Measurements from ENCODE around the gene TAF9B.
"Not testable (repeated sequence)": the region's sequence is repeated elsewhere in the genome, so short reads cannot be mapped to it uniquely, and the experiment has no call there.

The TAF9B gene

DNA sequence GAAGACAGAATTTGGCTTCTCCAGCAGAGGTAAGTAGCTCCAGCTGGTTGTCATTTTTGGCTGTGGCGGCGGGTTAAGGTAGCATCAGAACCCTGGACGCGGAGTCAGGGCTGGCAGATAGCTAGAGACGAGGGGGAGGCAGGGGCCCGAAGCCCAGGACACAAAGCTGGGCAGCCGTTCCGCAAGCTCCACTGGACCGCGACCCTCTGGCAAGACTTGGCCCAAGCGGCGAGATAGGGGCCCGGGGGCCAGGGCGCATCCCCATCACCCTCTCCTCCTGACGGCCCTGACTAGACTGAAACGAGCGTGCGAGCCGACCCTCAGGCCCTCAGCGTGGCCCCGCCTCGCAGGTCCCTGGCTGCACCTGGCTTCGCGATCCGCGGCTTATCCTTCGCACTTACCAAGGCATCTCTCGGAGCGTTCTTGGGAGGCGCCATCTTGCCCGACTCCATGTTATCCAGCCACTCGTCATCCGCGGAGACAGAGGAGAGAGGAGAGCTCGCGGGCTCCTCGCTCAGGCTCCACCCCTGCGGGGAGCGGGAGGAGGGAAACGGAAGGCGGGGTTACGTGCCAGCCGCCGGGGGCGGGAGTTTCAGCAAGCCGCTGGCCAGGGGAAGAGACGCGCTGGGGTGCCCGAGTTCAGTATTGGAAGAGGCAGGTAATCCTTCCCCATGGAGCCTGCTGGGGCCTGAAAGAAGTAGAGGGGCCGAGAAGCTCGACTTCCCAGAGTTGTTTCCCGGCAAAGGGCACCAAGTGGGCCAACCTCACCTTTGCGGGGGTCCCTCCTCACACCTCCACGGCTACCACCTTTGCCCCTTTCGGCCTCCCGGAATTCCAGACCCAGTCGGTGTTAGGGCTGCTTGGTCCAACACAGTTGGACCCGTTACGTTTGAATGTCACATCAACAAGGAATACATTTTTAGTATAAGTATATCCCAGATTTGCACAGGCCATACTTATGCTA, at the start of gene TAF9B:
Gene TAF9B, minus strand, starts transcription at position 491 of the 964 bp plus-strand sequence. Its CDS starts 39 bp downstream, at position 452.
- DNase-seq = peak; percentile 74

- no peak for DNase-seq
These were observed 43.4 kb upstream of the TAF9B start for GRCh38 chrX:78182881-78183280.

DNA sequence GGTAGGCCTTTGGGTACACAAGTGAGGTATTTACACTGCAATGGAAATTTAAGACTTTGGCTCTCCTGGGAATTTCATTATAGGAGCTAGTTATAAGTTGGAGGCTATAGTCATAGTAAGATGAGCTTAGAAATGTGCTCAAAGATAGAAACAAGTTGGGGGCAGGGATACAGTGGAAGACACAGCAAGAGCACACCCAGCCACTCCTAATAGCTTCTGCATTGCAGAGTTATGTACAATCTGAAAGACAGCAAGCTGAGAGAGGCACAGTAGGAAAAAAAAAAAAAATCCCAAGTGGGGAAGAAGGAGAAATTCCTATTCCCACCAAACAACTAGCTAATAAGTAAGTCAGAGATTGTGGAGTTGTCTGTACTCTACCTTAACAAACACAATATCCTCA, 41.9 kb upstream of the TAF9B start:
- no peak for DNase-seq

- no peak for DNase-seq
These were observed 28.6 kb upstream of the TAF9B start for GRCh38 chrX:78168065-78168464.

DNA sequence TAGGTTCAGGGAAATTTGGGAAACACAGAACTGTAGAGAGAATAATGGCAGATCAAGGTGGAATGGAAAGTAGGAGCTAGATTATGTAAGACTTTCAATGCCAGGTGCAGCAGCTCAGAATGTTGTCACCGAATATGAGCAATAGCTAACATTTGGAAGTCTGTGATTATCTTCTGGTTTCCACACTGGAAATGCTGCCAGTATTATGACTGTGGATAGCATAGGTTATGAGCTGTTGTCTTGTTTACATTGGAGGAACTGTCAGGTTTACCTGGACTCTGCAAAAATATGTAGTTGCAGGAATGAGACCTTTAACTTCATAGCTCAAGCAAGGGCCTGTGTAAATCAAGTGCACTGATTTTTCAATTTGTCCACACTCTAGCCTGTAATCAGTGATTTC, 26.0 kb upstream of the TAF9B start:
- no peak for DNase-seq

- DNase-seq = not testable (repeated sequence)
These were observed 23.7 kb upstream of the TAF9B start for GRCh38 chrX:78163175-78163574.

DNA sequence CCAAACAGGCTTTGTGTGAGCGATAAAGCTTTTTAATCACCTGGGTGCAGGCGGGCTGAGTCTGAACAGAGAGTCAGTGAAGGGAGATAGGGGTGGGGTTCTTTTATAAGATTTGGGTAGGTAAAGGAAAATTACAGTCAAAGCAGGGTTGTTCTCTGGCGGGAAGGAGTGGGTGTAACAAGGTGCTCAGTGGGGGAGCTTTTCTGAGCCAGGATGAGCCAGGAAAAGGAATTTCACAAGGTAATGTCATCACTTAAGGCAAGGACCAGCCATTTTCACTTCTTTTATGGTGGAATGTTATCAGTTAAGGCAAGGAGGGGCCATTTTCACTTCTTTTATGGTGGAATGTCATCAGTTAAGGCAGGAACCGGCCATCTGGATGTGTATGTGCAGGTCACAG, 21.3 kb upstream of the TAF9B start:
- DNase-seq = not testable (repeated sequence)

GRCh38 chrX:78157846-78158245, 18.4 kb upstream of the TAF9B start:
- not testable (repeated sequence) for DNase-seq

- not testable (repeated sequence) for DNase-seq
These were observed 17.9 kb upstream of the TAF9B start for GRCh38 chrX:78157373-78157772.

- DNase-seq = not testable (repeated sequence)
These were observed 7.6 kb upstream of the TAF9B start for GRCh38 chrX:78147002-78147540.

- DNase-seq = no peak
These were observed 756 bp upstream of the TAF9B start for GRCh38 chrX:78140206-78140605.

DNA sequence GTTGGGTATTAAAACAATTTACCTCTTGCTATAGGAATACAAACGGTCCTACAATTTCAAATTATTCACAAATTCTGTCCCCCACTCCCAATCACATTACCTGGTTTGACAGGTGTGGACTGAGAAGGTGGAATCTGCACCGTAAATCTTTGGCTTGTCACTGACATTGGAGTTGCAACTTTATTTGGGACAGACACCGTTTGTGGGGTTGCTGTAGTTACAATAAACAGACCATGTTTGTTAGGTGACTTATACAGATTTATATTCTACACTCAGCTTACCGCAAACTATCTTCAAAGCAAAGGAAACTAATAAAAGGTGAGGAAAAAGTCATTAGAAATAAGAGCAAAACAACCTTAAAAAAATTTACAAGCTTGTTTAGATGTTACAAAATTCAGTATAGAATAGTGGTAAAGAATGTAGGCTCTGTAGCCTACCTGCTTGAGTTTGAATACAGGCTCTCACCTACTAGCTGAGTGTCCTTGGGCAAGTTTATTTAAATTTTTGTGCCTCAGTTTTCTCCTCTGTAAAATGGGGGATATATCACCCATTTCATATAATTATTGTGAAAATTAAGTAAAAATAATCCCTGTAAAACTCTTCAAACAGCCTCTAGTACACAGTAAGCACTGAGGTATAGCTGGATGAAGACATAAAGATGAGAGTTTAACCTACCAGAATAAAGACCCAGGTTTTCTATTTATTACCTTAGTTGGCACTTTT, 6.1 kb downstream of the TAF9B start:
- DNase-seq = no peak

GRCh38 chrX:78131117-78131516, 8.3 kb downstream of the TAF9B start:
- DNase-seq = no peak

DNA sequence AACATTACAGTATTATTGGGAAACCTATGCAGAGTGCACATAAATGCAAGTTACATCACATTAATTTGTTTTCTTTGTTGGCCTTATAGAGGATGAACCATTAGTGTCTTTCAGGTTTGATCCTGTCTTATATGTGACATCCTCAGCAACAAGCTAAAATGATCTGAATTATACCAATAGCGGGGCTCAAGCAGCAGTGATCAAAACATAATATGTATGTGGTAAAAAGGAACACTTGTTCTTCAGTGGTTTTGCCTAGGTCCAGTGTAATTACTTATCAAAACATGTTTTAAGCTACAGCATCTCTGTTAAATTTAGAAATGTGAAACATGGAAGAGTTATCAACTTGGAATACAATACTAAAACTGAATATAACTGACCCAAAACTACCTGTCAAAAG, 9.1 kb downstream of the TAF9B start:
- no peak for DNase-seq

DNA sequence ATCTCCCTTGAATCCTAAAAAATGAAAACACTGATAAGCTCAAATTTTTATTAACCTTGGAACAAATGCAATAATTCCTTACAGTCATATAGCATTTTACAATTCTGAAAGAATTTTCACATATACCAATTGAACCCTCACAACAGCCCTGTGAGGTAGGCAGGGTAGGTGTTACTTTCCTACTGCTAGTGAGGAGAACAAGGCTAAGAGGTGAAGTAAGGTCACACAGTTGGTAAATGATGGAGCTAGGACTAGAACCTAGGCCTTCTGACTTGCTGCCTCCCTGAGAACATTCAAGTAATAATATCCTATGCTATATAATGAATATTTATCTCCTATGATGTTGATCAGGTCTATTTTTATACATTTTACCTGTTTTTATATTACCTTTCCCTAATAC, 9.7 kb downstream of the TAF9B start:
- DNase-seq = no peak

GRCh38 chrX:78125781-78126180, 13.7 kb downstream of the TAF9B start:
- not testable (repeated sequence) for DNase-seq

- no peak for DNase-seq
These were observed 14.3 kb downstream of the TAF9B start for GRCh38 chrX:78125148-78125547.

- no peak for DNase-seq
These were observed 15.1 kb downstream of the TAF9B start for GRCh38 chrX:78124307-78124706.

GRCh38 chrX:78123190-78123589, 16.3 kb downstream of the TAF9B start:
- DNase-seq = no peak

GRCh38 chrX:78119521-78120227, 19.8 kb downstream of the TAF9B start:
- DNase-seq = no peak

DNA sequence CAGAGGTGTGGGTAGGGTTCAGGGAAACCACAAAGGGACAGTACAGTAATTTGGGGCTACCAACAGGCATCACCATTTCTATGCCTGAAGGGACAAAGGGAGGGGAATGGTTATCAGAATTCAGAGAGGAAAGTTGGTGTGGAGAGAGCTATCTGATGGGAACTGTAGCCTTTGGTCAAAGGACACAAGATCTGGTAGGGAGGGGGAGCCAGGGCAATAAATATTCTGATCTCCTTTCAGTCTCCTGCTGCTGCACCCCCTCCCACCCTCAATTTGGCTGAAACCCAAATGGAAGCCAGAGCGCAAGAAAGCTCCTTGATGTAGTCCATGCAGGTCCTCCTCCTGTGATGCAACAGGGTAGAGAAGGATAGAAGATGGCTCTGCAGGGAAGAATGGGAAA, 20.8 kb downstream of the TAF9B start:
- DNase-seq = no peak

DNA sequence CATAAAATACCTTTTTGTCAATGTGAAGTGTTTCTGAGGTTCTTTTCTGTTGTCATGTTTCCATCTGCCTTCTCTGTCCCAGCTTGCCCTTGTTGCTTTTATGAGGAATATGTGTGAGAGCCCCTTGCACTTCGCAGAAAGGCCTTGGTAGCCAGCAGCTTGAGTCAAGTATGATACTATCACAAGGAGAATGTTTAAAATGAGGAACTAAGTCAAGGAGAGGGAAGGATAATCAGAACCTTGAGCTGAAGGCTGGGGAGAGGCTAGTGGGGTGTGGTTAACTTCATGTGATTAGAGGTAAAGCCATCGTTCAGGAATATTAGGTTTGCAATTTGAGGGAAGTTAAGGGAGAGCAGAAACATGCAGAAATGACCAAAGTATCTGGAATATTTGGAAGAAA, 22.7 kb downstream of the TAF9B start:
- DNase-seq = no peak

- no peak for DNase-seq
These were observed 23.1 kb downstream of the TAF9B start for GRCh38 chrX:78116365-78116764.

All from DMS79 (cell line).